OCI-LY7 (cell line): Measurements from ENCODE around the gene RNF13. TPM values are rescaled to one million over a fixed set of nuclear protein-coding genes. Genes with fewer than 3 reads are reported as not detected.

Experiments used
- BruUV-seq: library from RNA; stranded (reverse); fragments of 400-500 nt; replicated peaks from 2 replicates; lab custom pipeline; 2021; lab: Mats Ljungman, UMichigan
- CTCF ChIA-PET: fragments of 300-600 bp; sonication (Branson Sonifier 250); formaldehyde crosslinking; loops from one replicate; lab custom pipeline; 2022; ENCODE audit warnings: antibody characterized with exemption; ENCODE audit not compliant: unreplicated experiment; lab: Charles Lee
- POLR2A ChIA-PET: fragments of 300-600 bp; sonication (Branson Sonifier 250); formaldehyde crosslinking; loops from one replicate; lab custom pipeline; 2022; ENCODE audit warnings: antibody characterized with exemption; lab: Charles Lee
- DNase-seq: peaks from one replicate; pipeline ENCODE4 v3.0.0-alpha.2; 2015; ENCODE audit warnings: low spot score
- H2AFZ ChIP-seq: fragments of 200-600 bp; sonication (generic), shearing (Covaris generic); 2 replicates; pipeline ENCODE4 v1.6.1; 2014; ENCODE audit warnings: mild to moderate bottlenecking, antibody characterized with exemption, low read length, moderate library complexity
- H3K27ac ChIP-seq: fragments of 200-600 bp; sonication (generic); 2 replicates; pipeline ENCODE4 v1.5.1; 2014; ENCODE audit warnings: mixed run types, low read depth, mild to moderate bottlenecking, moderate library complexity, low read length, inconsistent platforms; ENCODE audit not compliant: poor library complexity, severe bottlenecking
- H3K36me3 ChIP-seq: fragments of 200-600 bp; sonication (generic); 2 replicates; pipeline ENCODE4 v1.6.1; 2014; ENCODE audit warnings: mild to moderate bottlenecking, antibody characterized with exemption, low read length, moderate library complexity, mixed read lengths; ENCODE audit not compliant: insufficient read depth
- H3K4me1 ChIP-seq: fragments of 200-600 bp; sonication (generic); 2 replicates; pipeline ENCODE4 v1.5.1; 2014; ENCODE audit warnings: mild to moderate bottlenecking, low read length; ENCODE audit not compliant: insufficient read depth, poor library complexity, severe bottlenecking
- H3K4me2 ChIP-seq: fragments of 200-600 bp; sonication (generic); 2 replicates; pipeline ENCODE4 v1.6.1; 2014; ENCODE audit warnings: mild to moderate bottlenecking, low read length
- H3K4me3 ChIP-seq: fragments of 200-600 bp; sonication (generic); 2 replicates; pipeline ENCODE4 v1.5.1; 2014; ENCODE audit warnings: mild to moderate bottlenecking, low read depth, low read length; ENCODE audit not compliant: poor library complexity, severe bottlenecking
- H3K79me2 ChIP-seq: fragments of 200-600 bp; sonication (generic); 2 replicates; pipeline ENCODE4 v1.6.1; 2016; ENCODE audit warnings: low read depth, mild to moderate bottlenecking, low read length, moderate library complexity, mixed read lengths; ENCODE audit not compliant: insufficient read depth
- H3K9me2 ChIP-seq: fragments of 200-600 bp; sonication (generic); 2 replicates; pipeline ENCODE4 v1.6.1; 2016; ENCODE audit warnings: mild to moderate bottlenecking, low read length, mixed read lengths; ENCODE audit not compliant: insufficient read depth
- H3K9me3 ChIP-seq: fragments of 200-600 bp; sonication (generic); 2 replicates; pipeline ENCODE4 v1.6.1; 2014; ENCODE audit warnings: mild to moderate bottlenecking, mixed run types, low read length, mixed read lengths
- H4K20me1 ChIP-seq: fragments of 200-600 bp; sonication (generic); 2 replicates; pipeline ENCODE4 v1.6.1; 2014; ENCODE audit warnings: mild to moderate bottlenecking, antibody characterized with exemption, low read length, moderate library complexity, mixed read lengths; ENCODE audit not compliant: insufficient read depth
- EZH2phosphoT487 ChIP-seq: fragments of 200-600 bp; sonication (generic); IDR thresholded peaks from 2 replicates; pipeline ENCODE4 v1.6.1; 2018; ENCODE audit warnings: low read depth, borderline replicate concordance, mild to moderate bottlenecking, mixed run types, antibody characterized with exemption, low read length, moderate library complexity, mixed read lengths
- intact Hi-C: fragments of 100-400 bp; cut with micrococcal nuclease; formaldehyde crosslinking; loops from one replicate; pipeline ENCODE4 v1.10.0; 2022; ENCODE audit not compliant: unreplicated experiment
- total RNA-seq, 2 experiments: library from RNA; depleted of rRNA in 1 of 2; stranded (reverse); fragments of >200 nt in 1 of 2; shearing (Covaris generic) in 1 of 2; gene quantifications; 2 replicates each; pipeline ENCODE4 v1.2.3, GENCODE V29; 2014 to 2022
- TF ChIP-seq, protein P1 (sequence below): fragments of 200-600 bp; sonication (generic); conservative IDR thresholded peaks from 2 replicates; pipeline ENCODE4 v1.5.1; 2014; ENCODE audit warnings: mild to moderate bottlenecking, antibody characterized with exemption, low read length, moderate library complexity, mixed read lengths

Gene RNF13
- total RNA-seq, 2 experiments from 2014 or later, result 26.2 to 37.3 TPM

DNA sequence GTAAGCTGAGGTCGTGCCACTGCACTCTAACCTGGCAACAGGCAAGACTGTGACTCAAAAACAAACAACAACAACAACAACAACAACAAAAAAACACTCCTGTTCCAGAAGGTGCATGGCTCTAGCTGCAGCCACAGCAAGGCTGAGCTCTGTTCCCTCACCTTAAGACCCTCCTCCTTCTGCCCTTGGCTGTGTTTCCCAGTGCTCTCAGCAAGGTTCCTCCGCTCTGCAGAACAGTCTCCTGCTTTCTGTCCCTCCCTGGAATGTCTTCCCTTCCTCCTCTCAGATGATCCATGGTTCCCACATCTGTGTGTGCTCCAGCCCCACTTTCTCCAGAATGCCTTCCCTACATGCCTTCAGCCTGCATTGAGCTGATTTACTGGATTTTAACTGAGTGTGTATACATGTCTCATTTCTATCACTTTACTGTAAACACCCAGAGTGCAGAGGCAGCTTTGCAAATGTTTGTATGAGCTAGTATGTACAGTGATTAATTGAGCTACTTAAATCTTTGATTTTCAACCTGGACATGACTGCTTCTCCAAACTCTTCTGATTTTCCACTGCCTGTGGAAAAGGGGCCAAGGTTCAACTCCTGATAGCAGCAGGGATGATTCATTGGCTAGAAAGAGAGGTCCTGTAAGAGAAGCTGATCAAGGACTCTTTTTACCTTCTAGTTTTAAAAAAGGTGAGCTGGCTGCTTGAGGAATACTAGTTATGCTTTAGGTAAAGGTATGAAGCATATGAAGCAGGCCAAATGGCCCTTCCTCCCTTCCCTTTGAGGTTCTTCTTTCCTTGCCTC, 35.4 kb upstream of the RNF13 start:
- H3K36me3 ChIP-seq, result no peaks in the 10 kb centered on the region
- no peak for DNase-seq
- POLR2A ChIA-PET, result interaction anchor here (0.6 to 1.4 kb wide), 2 partner anchors 12 to 293 kb away, joined by 3 to 6 read pairs; no protein-coding TSS in a partner anchor
- H2AFZ ChIP-seq, result no peak overlapping the region
- intact Hi-C loops, result no loop called here
- no peaks in the 10 kb centered on the region for H4K20me1 ChIP-seq
- no peak overlapping the region for H3K4me3 ChIP-seq
- no peaks in the 10 kb centered on the region for H3K9me3 ChIP-seq
- no peak for TF ChIP-seq EZH2phosphoT487
- TF ChIP-seq, protein P1, sequence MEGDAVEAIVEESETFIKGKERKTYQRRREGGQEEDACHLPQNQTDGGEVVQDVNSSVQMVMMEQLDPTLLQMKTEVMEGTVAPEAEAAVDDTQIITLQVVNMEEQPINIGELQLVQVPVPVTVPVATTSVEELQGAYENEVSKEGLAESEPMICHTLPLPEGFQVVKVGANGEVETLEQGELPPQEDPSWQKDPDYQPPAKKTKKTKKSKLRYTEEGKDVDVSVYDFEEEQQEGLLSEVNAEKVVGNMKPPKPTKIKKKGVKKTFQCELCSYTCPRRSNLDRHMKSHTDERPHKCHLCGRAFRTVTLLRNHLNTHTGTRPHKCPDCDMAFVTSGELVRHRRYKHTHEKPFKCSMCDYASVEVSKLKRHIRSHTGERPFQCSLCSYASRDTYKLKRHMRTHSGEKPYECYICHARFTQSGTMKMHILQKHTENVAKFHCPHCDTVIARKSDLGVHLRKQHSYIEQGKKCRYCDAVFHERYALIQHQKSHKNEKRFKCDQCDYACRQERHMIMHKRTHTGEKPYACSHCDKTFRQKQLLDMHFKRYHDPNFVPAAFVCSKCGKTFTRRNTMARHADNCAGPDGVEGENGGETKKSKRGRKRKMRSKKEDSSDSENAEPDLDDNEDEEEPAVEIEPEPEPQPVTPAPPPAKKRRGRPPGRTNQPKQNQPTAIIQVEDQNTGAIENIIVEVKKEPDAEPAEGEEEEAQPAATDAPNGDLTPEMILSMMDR, result no peak
- CTCF ChIA-PET, result no interaction called here
- H3K27ac ChIP-seq, result no peak overlapping the region
- H3K4me1 ChIP-seq, result peaks cover 14% of the 10 kb centered on the region
- H3K9me2 ChIP-seq, result no peaks in the 10 kb centered on the region
- no TSS peak for BruUV-seq
- H3K79me2 ChIP-seq, result no peaks in the 10 kb centered on the region
- no peak overlapping the region for H3K4me2 ChIP-seq

DNA sequence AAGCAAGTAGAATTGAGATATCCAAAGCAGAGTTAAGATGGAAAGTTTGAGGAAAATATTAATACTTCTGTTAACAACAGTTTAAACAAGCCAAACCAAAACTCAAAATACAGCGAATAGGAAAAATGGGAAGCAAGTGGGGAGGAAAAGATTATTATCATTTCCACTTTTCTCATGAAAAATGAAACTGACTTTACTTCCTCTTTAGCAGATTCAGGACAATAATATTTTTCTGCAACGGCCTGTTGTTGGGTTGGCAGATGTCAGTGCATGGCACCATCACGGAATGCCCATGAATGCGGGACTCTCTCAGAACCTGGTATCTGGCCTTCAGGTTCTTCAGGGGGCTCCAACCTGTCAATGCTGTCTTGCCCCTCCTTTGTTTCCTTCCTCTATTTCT, 31.8 kb upstream of the RNF13 start:
- no peaks in the 10 kb centered on the region for H3K36me3 ChIP-seq
- peak overlapping the region; percentile 62 for H3K4me2 ChIP-seq
- peak overlapping the region; percentile 11 for H3K27ac ChIP-seq
- no peaks in the 10 kb centered on the region for H3K79me2 ChIP-seq
- CTCF ChIA-PET, result no interaction called here
- POLR2A ChIA-PET, result interaction anchor here (1.7 kb wide), 1 partner anchor 27 kb away, joined by 7 read pairs; no protein-coding TSS in a partner anchor
- TF ChIP-seq EZH2phosphoT487, result no peak
- TF ChIP-seq, protein P1, result no peak
- no TSS peak for BruUV-seq
- H2AFZ ChIP-seq, result peak overlapping the region; percentile 93
- no peaks in the 10 kb centered on the region for H4K20me1 ChIP-seq
- DNase-seq, result peak; percentile 45
- H3K4me1 ChIP-seq, result peaks cover 14% of the 10 kb centered on the region
- intact Hi-C loops, result no loop called here
- no peaks in the 10 kb centered on the region for H3K9me3 ChIP-seq
- H3K9me2 ChIP-seq, result no peaks in the 10 kb centered on the region
- peak overlapping the region; percentile 27 for H3K4me3 ChIP-seq

DNA sequence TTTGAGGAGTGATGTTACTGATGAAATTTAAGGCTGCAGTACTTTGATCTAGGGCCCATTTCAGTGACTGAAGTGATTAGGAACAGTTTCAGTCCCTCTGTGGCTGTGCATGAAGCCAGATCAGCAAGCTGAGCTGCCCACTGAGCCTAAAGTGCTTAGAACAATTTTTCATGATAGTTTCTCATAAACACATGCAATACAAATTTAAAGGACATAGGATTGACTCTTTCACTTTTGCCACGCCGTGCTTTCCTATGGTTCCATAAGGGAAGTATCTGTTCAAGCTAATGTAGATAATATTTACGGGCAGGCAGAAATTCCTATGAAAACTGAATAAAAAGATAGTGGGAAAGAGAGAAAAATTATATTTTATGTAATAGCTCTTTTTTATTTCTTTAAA, 31.3 kb upstream of the RNF13 start:
- Histone ChIP-seq H3K9me3 (no peaks in the 10 kb centered on the region), H3K4me2 (peak overlapping the region; percentile 62), H3K4me1 (peaks cover 14% of the 10 kb centered on the region), H3K36me3 (no peaks in the 10 kb centered on the region), H3K9me2 (no peaks in the 10 kb centered on the region), H4K20me1 (no peaks in the 10 kb centered on the region), H3K27ac (peak overlapping the region; percentile 11), H3K79me2 (no peaks in the 10 kb centered on the region), H2AFZ (peak overlapping the region; percentile 93), H3K4me3 (peak overlapping the region; percentile 27)
- intact Hi-C loops, result no loop called here
- no TSS peak for BruUV-seq
- TF ChIP-seq, protein P1, result no peak
- TF ChIP-seq EZH2phosphoT487, result no peak
- POLR2A ChIA-PET, result interaction anchor here (0.6 to 1.7 kb wide), 3 partner anchors 20 to 712 kb away, joined by 3 to 7 read pairs (median 5); no protein-coding TSS in a partner anchor
- DNase-seq, result peak; percentile 10
- CTCF ChIA-PET, result no interaction called here
